MCF 10A (cell line): ENCODE results near the gene RPTOR. TPM values are rescaled to one million over a fixed set of nuclear protein-coding genes. Genes with fewer than 3 reads are reported as not detected.

Source experiments
- BruUV-seq: library from RNA; stranded (reverse); fragments of 400-500 nt; replicated peaks from 2 replicates; lab custom pipeline; 2021; lab: Mats Ljungman, UMichigan
- CTCF ChIA-PET: fragments of 300-600 bp; sonication (Branson Sonifier 250); formaldehyde crosslinking; extraction: SDS; loops from one replicate; lab custom pipeline; 2021; ENCODE audit warnings: antibody characterized with exemption, inconsistent platforms; lab: Yijun Ruan, JAX
- POLR2A ChIA-PET: fragments of 300-600, 350-650 bp; sonication (Branson Sonifier 250); formaldehyde crosslinking; extraction: SDS; loops from one replicate; lab custom pipeline; 2020; ENCODE audit warnings: antibody characterized with exemption, inconsistent platforms; lab: Yijun Ruan, JAX
- DNase-seq: peaks from one replicate; pipeline ENCODE4 v3.0.0-alpha.2; 2018; ENCODE audit not compliant: unreplicated experiment
- H3K27ac Mint-ChIP-seq: one replicate; pipeline ENCODE4 v1.8.0; 2022; ENCODE audit warnings: mild to moderate bottlenecking, low read depth, mixed read lengths; ENCODE audit not compliant: unreplicated experiment
- H3K27me3 Mint-ChIP-seq: one replicate; pipeline ENCODE4 v1.8.0; 2022; ENCODE audit warnings: mixed read lengths; ENCODE audit not compliant: insufficient read depth, unreplicated experiment
- H3K36me3 Mint-ChIP-seq: one replicate; pipeline ENCODE4 v1.8.0; 2022; ENCODE audit warnings: mild to moderate bottlenecking, moderate library complexity, mixed read lengths; ENCODE audit not compliant: insufficient read depth, unreplicated experiment
- H3K4me1 Mint-ChIP-seq: one replicate; pipeline ENCODE4 v1.8.0; 2022; ENCODE audit warnings: mixed read lengths; ENCODE audit not compliant: insufficient read depth, unreplicated experiment
- H3K4me3 Mint-ChIP-seq: one replicate; pipeline ENCODE4 v1.8.0; 2022; ENCODE audit warnings: mild to moderate bottlenecking, moderate library complexity, mixed read lengths; ENCODE audit not compliant: unreplicated experiment
- H3K9me3 Mint-ChIP-seq: one replicate; pipeline ENCODE4 v1.8.0; 2022; ENCODE audit warnings: mixed read lengths; ENCODE audit not compliant: unreplicated experiment
- CTCF ChIP-seq: fragments of 200-600 bp; IDR thresholded peaks from one replicate; pipeline ENCODE4 v1.8.0; 2022; ENCODE audit warnings: antibody characterized with exemption, mild to moderate bottlenecking; ENCODE audit not compliant: unreplicated experiment
- intact Hi-C: fragments of 100-400 bp; cut with micrococcal nuclease; formaldehyde crosslinking; loops from 2 replicates; pipeline ENCODE4 v1.14.1; 2022
- total RNA-seq: library from RNA; stranded (reverse); gene quantifications from 2 replicates; pipeline ENCODE4 v1.2.3, GENCODE V29; 2022

The RPTOR gene
- total RNA-seq, 1 experiment from 2014 or later = 41.3 TPM

- DNase-seq = no peak
- Mint-ChIP-seq H3K9me3 (no peaks in the 10 kb centered on the region), H3K4me1 (no peaks in the 10 kb centered on the region), H3K4me3 (no peak overlapping the region), H3K36me3 (no peaks in the 10 kb centered on the region), H3K27me3 (no peaks in the 10 kb centered on the region), H3K27ac (no peak overlapping the region)
- ChIA-PET POLR2A (no interaction called here), CTCF (no interaction called here)
- intact Hi-C loops = no loop called here
- no TSS peak for BruUV-seq
- TF ChIP-seq CTCF = no peak
These were observed 28.3 kb upstream of the RPTOR start for GRCh38 chr17:80516171-80516932.

- Mint-ChIP-seq H3K4me3 (no peak overlapping the region), H3K9me3 (no peaks in the 10 kb centered on the region), H3K27me3 (no peaks in the 10 kb centered on the region), H3K36me3 (no peaks in the 10 kb centered on the region), H3K27ac (no peak overlapping the region), H3K4me1 (no peaks in the 10 kb centered on the region)
- no TSS peak for BruUV-seq
- intact Hi-C loops = no loop called here
- no peak for TF ChIP-seq CTCF
- CTCF ChIA-PET = interaction anchor here (0.6 kb wide), 1 partner anchor 27 kb away, joined by 3 read pairs; the partner anchor contains the start of gene RPTOR
- POLR2A ChIA-PET = no interaction called here
- no peak for DNase-seq
These were observed 27.0 kb upstream of the RPTOR start for GRCh38 chr17:80517641-80518040.

DNA sequence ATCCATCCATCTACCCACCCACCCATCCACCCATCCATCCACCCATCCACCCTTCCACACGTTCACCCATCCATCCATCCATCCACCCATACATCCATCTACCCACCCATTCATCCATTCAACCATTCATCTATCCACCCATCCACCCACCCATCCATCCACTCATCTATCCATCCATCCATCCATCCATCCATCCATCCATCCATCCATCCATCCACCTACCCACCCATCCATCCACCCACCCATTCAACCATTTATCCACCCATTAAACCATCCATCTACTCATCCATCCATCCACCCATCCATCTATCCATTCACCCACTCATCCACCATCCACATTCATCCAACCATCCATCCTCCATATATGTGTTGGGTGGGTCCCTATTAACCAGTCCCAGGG, 26.2 kb upstream of the RPTOR start:
- ChIA-PET POLR2A (no interaction called here), CTCF (interaction anchor here (0.5 kb wide), 1 partner anchor 58 kb away, joined by 3 read pairs; no protein-coding TSS in a partner anchor)
- no peaks in the 10 kb centered on the region for H3K4me1 Mint-ChIP-seq
- no peak overlapping the region for H3K27ac Mint-ChIP-seq
- TF ChIP-seq CTCF = no peak
- H3K27me3 Mint-ChIP-seq = no peaks in the 10 kb centered on the region
- H3K9me3 Mint-ChIP-seq = no peaks in the 10 kb centered on the region
- no peak for DNase-seq
- intact Hi-C loops = no loop called here
- BruUV-seq = no TSS peak
- no peak overlapping the region for H3K4me3 Mint-ChIP-seq
- no peaks in the 10 kb centered on the region for H3K36me3 Mint-ChIP-seq

GRCh38 chr17:80519091-80519781, 25.4 kb upstream of the RPTOR start:
- intact Hi-C loops = no loop called here
- Mint-ChIP-seq H3K36me3 (no peaks in the 10 kb centered on the region), H3K4me1 (no peaks in the 10 kb centered on the region), H3K4me3 (no peak overlapping the region), H3K27ac (no peak overlapping the region), H3K9me3 (no peaks in the 10 kb centered on the region), H3K27me3 (no peaks in the 10 kb centered on the region)
- BruUV-seq = no TSS peak
- CTCF ChIA-PET = interaction anchor here (0.5 to 0.6 kb wide), 2 partner anchors 44 to 57 kb away, joined by 3 to 5 read pairs; no protein-coding TSS in a partner anchor
- no peak for TF ChIP-seq CTCF
- no peak for DNase-seq
- POLR2A ChIA-PET = no interaction called here
